ENCODE data around the gene SF3B2.
"Not testable (repeated sequence)": the region's sequence is repeated elsewhere in the genome, so short reads cannot be mapped to it uniquely, and the experiment has no call there.

SF3B2 gene

DNA sequence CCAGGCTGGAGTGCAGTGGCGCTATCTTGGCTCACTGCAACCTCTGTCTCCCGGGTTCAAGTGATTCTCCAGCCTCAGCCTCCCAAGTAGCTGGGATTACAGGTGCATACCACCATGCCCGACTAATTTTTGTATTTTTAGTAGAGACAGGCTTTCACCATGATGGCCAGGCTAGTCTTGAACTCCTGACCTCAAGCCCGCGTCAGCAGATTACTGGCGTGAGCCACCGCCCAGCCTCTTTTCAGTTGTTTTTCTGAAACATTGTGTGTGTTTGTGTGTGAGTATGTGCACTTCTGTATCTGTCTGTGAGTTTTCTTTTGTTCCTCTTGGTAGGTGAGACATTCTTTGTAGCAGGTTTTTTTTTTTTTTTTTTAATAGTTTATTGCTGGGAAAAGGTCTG, 26.8 kb downstream of the SF3B2 start:
- DNase-seq, result not testable (repeated sequence)

DNA sequence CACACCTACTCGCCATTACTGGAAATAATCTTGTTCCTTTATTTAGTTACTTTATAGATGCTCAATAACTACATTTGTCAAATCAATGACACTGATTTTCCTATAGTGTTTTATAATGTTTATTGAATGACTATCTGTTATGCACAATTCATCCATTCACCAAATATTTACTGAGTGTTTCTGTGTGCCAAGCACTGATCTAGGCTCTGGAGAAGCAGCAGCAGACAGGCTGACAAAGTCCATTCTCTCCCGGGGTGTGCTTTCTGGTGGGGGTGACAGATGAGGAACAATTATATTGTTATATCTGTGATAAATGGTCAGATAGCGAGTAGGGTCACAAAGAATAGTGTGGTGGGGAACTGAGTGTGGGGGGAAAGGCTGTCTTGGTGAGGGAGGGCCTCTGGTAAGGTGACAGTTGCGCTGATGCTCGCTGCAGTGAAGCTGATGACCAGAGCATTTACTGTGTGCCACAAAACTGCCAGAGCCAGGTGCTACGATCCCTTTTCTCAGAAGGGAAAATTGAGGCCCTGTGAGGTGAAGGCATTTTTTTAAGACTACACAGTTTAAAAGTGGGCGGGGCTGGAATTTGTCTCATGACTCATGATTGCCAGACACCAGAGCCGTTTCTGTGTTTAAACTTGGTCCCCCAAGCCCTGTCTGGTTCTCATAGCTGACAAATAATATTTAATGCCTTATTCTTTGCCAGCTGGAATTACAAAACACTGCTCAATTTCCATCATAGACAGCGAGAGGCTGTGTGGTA, 28.1 kb downstream of the SF3B2 start:
- peak; percentile 52 for DNase-seq

DNA sequence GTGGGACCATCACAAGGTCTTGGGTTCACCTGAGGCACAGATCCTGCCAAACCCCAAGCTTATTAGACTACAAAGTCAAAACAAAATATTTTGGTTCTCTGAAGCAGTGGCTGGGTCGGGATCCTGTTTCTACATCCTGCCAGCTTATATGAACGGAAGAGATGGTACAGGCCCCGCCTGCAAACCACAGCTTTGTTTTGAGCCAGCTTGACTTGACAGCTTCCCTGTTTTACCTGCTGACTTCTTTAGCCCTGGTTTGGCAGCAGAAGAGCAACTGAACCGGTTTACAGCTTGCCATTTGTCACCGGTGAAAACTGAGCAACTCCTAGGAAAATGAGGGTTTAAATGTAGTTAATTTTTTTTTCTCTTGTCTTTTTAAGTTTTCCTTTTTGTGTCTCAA, 29.3 kb downstream of the SF3B2 start:
- peak; percentile 84 for DNase-seq

DNA sequence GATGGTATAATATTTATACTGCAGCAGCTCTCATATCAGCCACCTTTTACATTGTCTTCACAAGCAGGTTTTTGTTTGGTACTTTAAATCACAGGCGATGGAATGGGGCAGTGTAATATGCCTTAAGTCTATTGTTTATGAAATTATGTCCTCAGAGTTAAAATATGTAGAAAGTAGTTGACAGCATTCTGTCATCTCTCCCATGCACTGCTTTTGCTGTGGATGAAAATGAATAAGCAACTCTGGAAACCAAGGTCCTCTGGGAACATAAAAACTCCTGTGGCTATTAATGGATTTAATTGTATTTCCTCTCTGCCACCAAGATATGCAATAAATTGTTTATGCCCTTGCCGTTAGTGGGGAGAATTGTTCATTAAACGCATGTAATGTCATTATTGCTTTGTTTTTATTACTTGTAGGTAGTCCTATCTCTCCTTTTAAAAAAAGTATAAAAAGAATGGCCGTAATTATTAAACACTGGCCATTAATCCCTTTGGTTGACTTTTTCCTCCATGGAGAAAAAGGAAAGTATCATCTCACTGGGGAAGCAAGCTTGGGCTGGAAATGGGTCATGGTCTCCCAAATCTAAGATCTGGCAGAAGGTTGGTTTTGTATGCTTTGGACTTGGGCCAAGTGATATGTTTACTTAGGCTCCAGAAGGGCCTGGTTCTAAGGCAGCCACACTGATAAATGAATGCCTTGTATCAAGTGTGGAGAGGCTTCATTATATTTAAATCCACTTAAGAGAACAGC, 31.0 kb downstream of the SF3B2 start:
- DNase-seq, result no peak

DNA sequence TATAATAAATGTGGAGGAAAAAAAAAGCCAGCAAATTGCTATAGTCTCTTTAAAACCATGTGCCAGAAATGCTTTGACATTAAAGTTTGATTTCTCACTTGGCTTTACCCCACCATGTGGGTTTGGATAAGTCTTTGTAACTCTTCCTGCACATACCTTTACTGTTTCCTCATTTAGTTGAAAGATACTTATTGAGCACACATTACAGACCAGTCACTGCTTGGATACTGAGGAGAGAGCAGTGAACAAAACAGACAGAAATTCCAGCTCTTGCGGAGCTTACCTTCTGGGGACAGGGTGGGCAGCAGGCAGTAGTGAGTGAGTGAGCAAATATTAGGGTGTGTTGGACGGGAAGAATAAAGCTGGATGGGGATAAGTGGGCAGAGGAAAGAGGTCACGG, 31.6 kb downstream of the SF3B2 start:
- no peak for DNase-seq

DNA sequence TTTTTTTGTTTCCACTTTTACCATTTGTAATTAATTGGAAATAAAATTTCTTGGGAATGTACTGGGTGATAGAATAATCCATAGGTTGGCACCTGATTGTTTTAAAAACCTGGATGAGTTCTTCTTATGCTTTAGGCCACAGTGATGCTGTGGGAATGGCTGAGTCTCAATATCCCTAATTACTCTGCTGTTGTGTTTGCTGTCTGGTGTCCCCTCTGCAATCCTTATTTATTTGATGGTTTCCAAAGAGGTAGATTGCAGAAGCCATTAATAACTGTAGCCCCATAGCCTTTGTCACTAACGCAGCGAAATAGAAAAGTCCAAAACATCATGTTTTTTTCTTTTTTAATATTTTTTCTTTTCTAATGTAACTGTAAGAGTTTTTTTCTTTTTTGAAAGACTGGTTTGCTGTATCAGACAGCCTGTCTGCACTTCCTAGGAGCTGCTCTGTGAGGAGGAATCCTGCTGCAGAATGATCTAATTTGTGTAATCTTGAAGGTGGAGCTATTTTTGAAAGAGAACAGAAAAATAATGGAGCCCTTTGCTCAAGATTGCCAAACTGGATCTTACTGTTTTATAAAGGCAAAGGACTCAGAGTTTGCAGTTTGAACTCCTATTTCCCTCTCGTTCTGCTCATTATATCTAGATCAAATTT, 32.8 kb downstream of the SF3B2 start:
- no peak for DNase-seq

DNA sequence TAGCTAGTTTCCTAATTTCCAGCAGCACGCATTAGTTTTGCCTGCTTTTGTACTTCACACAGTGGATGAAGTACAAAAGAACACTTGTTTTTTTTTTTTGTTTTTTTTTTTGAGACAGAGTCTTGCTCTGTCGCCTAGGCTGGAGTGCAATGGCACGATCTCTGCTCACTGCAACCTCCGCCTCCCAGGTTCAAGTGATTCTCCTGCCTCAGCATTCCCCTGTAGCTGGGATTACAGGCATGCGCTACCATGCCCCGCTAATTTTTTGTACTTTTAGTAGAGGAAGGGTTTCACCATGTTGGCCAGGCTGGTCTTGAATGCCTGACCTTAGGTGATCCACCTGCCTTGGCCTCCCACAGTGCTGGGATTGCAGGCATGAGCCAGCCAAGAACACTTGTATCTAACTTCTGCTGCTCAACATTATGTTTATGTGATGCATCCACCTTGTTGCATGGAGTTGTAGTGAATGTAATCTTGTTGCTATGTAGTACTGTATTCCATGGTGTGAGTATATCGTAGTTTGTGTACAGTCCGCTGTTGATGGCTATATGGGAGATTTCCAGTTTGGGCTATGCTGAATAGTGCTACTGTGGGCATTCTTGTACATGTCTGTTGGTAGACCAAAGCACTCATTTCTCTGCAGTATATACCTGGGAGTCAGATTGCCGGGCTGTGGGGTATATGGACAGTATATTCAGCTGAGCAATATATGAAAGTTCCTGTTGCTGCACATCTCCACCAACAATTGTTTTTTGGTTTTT, 35.2 kb downstream of the SF3B2 start:
- DNase-seq, result no peak

GRCh38 chr11:66089067-66089466, 36.9 kb downstream of the SF3B2 start:
- no peak for DNase-seq

GRCh38 chr11:66090288-66090687, 38.1 kb downstream of the SF3B2 start:
- no peak for DNase-seq

DNA sequence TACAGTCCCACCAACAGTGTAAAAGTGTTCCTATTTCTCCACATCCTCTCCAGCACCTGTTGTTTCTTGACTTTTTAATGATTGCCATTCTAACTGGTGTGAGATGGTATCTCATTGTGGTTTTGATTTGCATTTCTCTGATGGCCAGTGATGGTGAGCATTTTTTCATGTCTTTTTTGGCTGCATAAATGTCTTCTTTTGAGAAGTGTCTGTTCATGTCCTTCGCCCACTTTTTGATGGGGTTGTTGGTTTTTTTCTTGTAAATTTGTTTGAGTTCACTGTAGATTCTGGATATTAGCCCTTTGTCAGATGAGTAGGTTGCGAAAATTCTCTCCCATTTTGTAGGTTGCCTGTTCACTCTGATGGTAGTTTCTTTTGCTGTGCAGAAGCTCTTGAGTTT, 40.0 kb downstream of the SF3B2 start:
- DNase-seq, result not testable (repeated sequence)

DNA sequence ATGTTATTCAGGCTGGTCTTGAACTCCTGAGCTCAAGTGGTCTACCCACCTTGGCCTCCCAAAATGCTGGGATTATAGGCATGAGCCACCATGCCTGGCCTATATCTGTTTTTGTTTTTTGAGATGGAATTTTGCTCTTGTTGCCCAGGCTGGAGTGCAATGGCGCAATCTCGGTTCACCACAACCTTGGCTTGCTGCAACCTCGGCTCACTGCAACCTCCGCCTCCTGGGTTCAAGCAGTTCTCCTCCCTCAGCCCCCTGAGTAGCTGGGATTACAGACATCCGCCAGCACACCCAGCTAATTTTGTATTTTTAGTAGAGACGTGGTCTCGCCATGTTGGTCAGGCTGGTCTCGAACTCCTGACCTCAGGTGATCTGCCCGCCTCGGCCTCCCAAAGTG, 47.6 kb downstream of the SF3B2 start:
- DNase-seq, result not testable (repeated sequence)

DNA sequence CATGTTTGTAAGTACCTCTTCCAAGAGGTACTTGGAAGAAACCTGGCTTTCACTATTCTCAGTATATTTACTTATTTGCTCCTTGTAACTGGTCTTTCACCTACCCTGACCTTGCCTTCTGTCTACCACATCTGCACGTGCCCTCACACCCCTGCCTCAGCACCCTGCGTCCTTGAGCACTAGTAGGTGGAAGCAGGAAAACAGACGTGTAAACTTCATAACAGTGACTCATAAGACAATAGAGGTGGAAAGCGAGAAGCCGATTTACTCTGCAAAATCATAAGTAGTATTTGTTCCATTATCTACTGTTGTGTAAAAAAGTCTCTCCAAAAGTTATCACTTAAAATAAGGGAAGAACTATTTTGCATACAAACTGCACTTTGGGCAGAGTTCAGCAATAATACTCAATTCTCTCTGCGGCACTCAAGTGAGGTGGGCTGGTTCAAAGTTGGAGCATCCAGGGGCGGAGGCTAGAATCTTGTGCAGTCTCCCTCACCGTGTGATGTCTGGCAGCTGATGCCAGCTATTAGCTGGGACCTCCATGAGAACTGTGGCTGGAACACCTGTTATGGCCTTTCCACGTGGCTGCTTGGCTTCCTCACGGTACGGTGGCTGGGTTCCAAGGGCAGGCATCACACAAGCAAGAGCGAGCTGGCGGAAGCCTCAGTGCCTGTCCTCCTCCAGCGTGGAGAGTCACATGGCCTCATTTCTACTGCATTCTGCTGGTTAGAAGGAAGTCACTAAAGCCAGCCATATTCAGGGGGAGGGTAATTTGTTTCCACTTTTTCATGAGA, 48.3 kb downstream of the SF3B2 start:
- peak; percentile 78 for DNase-seq

DNA sequence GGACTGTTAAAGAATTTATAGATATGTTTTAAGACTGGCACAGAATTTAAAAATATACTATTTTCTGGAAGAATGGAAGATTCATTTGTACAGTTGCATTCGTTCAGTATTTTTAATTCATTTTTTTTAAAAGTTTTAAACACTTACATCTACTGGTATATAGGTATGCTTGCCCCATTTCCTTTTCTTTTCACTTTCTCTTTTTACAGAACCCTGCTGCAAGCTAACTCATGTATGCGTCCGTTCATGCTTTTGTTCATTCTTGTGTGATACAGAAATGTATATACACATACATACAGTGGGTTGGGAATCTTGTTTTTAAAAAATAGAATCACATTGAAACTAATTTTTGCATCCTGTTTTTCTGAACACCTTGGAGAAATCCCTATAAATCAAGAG, 48.9 kb downstream of the SF3B2 start:
- no peak for DNase-seq

- no peak for DNase-seq
Measured at GRCh38 chr11:66104057-66104638, 52.0 kb downstream of the SF3B2 start.

DNA sequence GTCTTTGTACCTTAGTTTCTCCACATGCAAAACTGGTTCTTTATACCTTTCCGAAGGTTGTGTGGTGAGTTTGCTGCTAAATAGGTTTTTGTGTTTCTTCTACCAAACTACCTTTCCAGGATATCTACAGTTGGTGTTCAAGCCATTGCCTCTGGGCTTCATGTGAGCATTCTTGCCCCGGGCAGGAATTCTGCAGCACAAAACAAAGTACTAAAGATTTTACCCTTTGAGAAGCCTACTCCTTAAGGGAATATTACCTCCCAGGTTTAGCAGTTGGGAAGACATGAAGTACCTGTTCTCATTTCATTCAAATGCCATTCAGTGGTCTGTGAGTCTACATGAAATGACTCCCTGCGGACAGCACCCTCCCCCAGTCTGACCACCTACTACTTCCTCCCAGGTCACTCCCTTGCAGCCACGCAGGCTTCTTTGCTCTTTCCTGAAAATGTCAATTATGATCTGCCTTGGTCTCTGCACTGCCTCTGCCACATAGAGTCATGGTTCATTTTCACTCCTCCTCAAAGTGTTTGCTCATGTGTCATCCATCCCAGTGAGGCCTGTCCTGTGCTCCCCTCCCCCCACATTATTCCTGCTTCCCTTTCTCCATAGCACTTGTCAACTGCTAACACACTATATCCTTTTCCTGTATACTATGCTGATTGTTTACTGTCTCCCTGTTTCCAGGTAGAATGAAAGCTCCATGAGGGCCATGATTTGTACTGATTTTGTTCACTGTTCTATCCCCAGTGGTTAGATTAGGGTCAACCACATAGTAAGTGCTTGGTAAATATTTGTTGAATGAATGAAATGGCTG, 54.8 kb downstream of the SF3B2 start:
- no peak for DNase-seq

DNA sequence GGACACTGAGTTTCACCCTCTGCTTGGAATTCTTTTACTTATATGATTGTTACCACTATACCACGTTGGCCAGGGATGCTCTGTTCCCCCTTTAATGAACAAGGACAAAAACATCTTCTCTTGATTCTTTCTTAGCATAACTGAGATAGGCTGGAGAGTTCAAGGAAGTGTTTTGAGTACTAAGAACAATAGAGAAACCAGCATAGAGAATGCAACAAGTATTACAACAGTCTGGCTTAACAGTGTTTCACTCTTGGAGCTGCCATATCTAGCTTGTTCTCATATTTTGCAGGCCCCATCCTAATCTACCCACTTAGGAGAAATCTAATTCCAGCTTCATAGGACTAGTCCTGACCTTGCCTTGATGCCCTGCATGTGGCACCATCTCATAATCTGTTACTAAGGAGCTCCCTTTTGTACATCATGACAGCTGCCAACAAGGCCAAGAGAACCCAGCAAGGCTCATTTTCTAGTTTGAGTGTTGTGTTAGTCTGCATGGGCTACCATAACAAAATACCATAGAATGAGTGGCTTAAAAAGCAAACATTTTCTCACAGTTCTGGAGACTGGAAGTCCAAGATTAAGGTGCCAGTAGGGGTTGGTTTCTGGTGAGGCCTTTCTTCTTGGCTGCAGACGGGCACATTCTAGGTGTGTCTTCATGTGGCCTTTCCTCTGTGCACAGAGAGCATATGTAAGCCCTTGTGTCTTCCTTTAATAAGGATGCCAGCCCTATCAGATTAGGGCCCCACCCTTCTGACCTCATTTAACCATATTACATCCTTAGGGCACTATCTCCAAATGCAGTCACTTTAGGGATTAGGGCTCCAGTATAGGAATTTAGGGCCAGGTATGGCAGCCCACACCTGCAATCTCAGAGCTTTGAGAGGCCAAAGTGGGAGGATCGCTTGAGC, 55.7 kb downstream of the SF3B2 start:
- DNase-seq, result no peak

GRCh38 chr11:66109294-66109693, 57.1 kb downstream of the SF3B2 start:
- DNase-seq, result no peak

DNA sequence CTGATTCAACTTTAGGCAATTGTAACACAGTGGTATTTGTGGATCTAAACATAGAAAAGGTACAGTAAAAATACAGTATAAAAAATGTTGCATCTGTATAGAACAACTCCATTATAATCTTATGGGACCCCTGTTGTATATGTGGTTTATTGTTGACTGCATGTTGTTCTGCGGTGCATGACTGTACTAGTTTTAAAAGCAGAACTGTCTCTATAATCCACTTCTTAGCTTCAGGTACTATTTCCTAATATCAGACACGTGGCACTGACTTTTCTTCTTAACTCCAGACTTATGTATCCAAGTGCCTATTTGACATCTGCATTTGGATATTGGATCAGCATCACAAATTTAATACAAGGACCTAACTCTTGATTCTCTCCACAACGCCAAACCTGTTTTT, 59.0 kb downstream of the SF3B2 start:
- DNase-seq, result no peak

- DNase-seq, result no peak
Measured at GRCh38 chr11:66112041-66112491, 59.9 kb downstream of the SF3B2 start.

Data from central memory CD4-positive, alpha-beta T cell (primary cell).